Stimulated activated CD4-positive, alpha-beta T cell treated with anti-CD3 and anti-CD28 coated beads, TNF-alpha, amount 100 ng/mL, for 48 hours (primary cell): ENCODE measurements around the gene CBL.

Experiments
- DNase-seq, 3 donors: peaks; one replicate each; pipeline ENCODE4 v3.0.0-alpha.2; 2020; ENCODE audit warnings: low read depth in 3 of 3

The CBL gene

GRCh38 chr11:119310682-119311052 lies 104.5 kb downstream of the CBL start:
- no peak for DNase-seq

GRCh38 chr11:119314726-119315125 lies 108.6 kb downstream of the CBL start:
- DNase-seq = no peak

DNA sequence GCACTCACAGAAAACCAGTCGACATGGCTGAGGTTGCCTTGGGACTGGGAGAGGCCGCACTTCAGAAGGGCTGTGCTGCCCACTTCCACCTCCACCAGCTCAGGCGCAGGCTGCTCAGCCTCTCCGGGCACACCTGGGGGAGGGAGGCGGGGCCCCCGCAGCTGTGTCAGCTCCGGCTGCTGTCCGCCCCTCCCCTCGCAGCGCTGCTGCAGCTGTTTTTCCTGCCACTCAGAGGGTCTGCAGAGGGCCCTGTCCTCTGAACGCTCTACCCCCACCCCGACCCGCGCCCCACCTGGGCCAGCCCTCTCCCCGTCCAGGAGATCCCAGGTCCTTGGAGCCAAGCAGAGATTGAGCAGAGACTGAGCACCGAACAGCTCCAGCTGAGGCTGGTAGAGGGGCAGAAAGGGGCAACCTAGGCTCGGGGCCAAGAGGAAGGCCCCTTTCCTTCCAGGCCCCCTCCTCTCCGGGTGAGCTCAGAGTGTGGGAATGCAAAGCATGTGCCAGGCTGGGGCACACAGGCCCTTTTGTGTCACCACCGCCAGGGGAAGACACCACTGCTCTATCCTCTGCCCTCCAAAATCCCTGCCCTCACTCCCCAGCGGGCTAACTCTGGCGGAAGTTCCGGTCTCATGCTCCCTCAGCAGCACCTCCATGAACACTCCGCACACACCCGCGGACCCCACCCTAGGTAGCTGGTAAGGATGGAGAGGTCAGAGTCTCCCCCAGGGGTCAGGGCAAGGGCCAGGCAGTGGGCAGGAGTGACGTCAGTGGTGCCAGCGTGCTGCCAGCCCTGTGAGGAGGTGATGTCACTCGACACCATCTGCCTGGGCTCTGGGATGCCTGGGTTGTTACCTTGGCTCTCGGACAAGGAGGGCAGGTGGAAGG lies 109.2 kb downstream of the CBL start:
- DNase-seq = no peak

DNA sequence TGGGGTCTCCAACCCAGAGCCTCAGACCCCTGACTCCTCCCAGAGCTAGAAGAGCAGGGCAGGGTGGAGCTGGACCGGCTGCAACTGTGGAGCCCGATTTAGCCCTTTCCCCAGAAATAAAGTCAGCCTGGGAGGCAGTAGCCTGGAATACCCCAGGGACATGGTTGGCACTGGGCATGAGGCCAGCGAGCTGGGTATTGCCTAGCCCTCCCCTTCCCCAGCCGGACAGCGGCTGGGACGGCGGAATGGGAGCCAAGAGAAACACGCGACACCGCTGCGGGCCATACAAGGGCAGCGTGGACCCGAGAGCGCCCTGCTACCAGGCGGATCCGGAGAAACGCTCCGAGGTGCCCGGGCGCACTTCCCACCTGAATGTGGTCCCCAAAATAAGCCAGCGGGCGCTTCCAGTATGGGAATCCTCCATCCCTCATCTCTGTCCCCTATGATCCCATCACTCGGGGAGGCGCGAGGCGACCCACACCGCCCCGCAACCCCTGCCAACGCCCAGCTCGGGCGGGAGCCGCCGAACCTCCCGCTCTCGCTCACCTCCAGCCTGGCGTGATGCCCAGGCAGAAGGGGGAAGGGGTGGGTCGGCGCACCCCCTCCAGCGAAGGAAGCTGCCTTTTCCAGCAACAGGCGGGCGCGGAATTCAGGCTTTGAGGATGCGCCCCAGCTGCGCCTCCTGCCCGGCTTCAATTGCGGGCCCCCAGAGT lies 110.0 kb downstream of the CBL start:
- no peak for DNase-seq

- no peak for DNase-seq
Measured at GRCh38 chr11:119316729-119317591, 110.8 kb downstream of the CBL start, which contains the start of gene MCAM. Gene MCAM (minus strand): TSS chr11:119317130. CDS start chr11:119317101, 29 bp downstream.

GRCh38 chr11:119317592-119318239 lies 111.6 kb downstream of the CBL start:
- DNase-seq = no peak

DNA sequence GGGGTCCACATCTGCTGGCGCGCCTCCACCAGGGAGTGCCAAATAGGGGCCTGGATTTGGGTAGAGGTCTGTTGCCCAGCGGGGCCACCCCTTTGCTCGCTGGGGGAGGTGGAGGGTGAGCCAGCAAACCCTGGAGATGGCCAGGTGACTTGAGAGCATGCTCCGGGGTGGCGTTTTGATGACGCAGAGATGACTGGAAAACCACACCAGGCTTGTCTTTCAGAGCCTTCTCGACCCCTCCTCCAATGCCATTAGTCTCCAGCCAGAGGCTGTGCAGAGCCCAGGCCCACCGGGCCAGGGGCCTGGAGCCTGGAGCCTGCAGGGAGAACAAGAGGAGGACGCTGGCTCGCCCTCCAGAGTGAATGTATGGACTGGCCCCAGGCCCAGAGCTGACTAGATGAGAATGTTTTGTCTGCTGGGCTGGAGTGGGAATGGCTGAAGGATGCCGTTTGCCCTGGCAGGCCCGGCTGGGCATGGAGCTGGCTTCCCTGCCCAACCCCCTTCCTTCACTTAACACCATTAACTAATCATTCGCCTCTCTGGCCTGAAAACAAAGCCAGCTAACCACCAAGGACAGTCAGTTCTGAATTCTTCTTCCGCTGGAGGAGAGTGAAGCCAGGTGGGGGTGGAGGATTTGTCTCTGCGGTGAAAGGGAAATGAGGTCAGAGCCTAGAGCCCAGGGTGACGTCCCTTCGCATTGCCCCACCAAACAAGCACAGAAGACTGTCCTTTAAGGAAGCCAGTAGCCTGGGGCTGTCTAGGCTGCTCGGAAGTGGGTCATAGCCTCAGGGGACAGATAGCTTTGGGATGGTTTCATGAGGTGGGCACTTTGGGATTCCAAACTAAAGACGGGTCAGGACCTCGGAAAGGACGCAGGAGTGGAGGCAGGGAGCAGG lies 112.3 kb downstream of the CBL start:
- DNase-seq = no peak

GRCh38 chr11:119319136-119319699 lies 113.1 kb downstream of the CBL start:
- DNase-seq = no peak

- DNase-seq = no peak
Measured at GRCh38 chr11:119319700-119320239, 113.6 kb downstream of the CBL start.

- no peak for DNase-seq
Measured at GRCh38 chr11:119320240-119320775, 114.2 kb downstream of the CBL start.

- DNase-seq = no peak
Measured at GRCh38 chr11:119320776-119321524, 114.8 kb downstream of the CBL start.

- DNase-seq = no peak
Measured at GRCh38 chr11:119322360-119322739, 116.2 kb downstream of the CBL start.

- DNase-seq = no peak
Measured at GRCh38 chr11:119322921-119323531, 116.9 kb downstream of the CBL start.

DNA sequence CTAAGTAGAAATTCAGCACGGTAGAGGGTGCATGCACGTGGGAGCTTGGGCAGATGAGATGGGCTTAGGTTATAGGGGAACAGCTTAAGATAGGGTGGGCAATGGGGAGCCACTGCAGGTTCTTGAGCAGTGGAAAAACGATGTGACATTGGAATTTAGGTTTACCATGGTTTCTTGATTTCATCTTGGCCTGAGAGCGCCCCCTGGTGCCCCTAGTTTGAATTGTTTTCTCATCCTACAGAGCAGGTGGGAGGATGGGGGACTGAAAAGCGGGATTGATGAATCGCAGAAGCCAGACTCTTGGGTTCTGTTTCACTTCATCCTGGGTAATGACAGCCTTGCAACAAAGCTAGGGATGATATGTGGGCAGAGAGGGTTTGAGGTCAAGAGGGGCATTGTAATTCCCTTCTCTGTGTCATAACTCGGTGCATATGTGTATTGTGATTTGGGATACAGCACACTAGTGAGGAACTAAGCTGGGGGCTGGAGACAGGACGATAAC lies 117.4 kb downstream of the CBL start:
- DNase-seq = peak; percentile 62 to 76 (median 70)

DNA sequence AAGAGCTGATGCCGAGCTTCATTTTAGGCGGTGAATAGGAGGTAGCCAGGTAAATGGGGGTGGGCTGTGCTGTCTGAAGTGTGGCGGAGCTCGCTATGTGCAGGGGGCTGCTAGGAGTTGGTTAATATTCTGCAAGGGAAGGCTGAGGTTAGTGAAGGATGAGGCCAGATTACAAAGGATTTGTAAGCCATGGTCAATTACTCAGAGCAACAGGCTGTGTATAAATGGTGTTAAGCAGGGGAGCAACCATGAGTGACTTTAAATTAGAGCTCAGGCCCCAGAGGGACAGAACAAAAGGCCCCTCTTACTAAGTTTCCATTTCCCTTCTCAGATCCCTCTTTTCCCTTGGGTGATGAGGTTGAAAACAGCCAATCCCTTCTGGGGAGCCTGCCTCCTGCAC lies 118.0 kb downstream of the CBL start:
- no peak for DNase-seq

DNA sequence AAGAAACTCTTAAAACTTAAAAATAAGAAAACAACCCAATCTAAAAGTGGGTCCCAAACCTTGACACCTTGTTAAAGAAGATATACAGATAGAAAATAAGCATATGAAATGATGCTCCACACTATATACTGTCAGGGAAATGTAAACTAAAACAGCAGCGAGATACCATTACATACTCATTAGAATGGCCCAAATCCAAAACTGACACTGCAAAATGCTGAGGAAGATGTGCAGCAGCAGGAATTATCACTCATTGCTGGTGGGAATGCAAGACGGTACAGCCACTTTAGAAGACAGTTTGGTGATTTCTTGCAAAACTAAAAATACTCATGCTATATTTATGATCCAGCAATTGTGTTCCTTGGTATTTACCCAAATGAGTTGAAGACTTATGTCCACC lies 123.2 kb downstream of the CBL start:
- DNase-seq = no peak

DNA sequence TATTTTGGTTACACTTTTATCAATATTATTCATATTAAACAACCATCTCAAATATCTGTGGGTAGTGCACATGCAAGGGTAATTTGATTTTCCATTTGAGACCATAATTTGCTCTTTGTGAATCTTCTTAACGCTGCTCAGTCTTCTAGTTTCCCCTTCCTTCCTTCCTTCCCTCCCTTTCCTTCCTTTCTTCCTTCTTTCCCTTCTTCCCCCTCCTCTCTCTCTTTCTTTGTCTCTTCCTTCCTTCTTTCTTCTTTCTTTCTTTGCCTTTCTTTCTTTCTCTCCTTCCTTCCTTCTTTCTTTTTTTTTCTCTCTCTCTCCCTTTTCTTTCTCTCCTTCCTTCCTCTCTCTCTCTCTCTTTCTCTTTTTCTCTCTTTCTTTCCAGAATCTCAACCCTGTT lies 124.1 kb downstream of the CBL start:
- no peak for DNase-seq

DNA sequence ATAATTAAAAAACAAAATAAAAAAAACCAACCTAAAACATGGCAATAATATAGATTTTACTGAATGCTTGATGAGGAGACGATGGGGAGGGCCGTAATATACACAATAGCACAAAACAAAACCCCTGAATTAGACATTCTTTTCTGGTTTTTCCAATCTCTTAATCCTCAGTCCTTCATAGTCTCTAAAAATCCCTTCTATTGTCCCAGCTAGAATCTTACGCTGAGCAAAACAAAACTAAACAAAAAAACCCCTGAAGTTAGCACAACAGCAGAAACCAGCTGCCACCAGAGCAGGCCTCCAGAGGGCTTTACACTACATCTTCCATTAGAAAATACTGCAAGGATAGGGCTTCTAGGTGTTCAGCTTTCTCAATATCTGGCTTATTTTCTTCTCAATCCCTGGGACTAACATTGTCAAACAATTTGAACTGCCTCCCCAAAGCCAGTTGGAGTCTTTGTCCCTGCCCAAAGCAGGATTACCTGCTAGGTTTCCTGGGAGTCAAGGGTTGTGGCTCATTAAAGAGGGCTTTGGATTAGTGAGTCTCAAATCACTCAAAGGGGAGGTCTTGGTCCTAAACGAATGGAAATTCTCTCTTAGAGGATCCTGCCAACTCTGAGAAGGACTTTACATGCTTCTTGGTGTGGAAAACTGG lies 126.1 kb downstream of the CBL start:
- no peak for DNase-seq
